Esophagus muscularis mucosa (tissue), 4 donors: ENCODE data around the gene BTBD16.

ENCODE experiments used
- CTCF ChIP-seq, 3 experiments: fragments of 200-600 bp in 2 of 3; fragments of 450-650 bp in 1 of 3; sonication (generic) in 2 of 3; IDR thresholded peaks; one replicate each; pipeline ENCODE4 v1.5.1; 2017 to 2019; ENCODE audit warnings: antibody characterized with exemption in 3 of 3, mild to moderate bottlenecking in 2 of 3, moderate library complexity in 1 of 3
- EP300 ChIP-seq: sonication (generic); formaldehyde crosslinking; IDR thresholded peaks from one replicate; pipeline ENCODE4 v1.6.1; 2017; ENCODE audit warnings: antibody characterized with exemption
- POLR2A ChIP-seq: fragments of 450-650 bp; IDR thresholded peaks from one replicate; pipeline ENCODE4 v1.6.1; 2017; ENCODE audit warnings: antibody characterized with exemption, moderate library complexity, mild to moderate bottlenecking, low read depth
- POLR2AphosphoS5 ChIP-seq, 2 donors: sonication (generic); formaldehyde crosslinking; IDR thresholded peaks; one replicate each; pipeline ENCODE4 v1.6.1; 2017; ENCODE audit warnings: antibody characterized with exemption in 2 of 2

- TF ChIP-seq CTCF (IDR thresholded peaks at IDR 0.05) (no peak), POLR2A (no peak), EP300 (no peak), POLR2AphosphoS5 (IDR thresholded peaks at IDR 0.05) (no peak)
Measured at GRCh38 chr10:122286867-122287266, 15.8 kb downstream of the BTBD16 start.
